Colon (tissue), 2 donors: Measurements from ENCODE around the gene PRKCH.
A peak's percentile ranks its signal among the peaks of the same experiment; 100 is the strongest.
"Not testable (repeated sequence)": the region's sequence is repeated elsewhere in the genome, so short reads cannot be mapped to it uniquely, and the experiment has no call there.

ENCODE experiments used
- FAIRE-seq: peaks from 2 replicates; lab custom pipeline; 2012; peaks lifted over from hg19 to GRCh38; lab: Jason Lieb, UNC
- donor health status: control.
- donor health status: control.

The PRKCH gene

GRCh38 chr14:61460063-61460462, 138.7 kb downstream of the PRKCH start:
- FAIRE-seq = no peak

GRCh38 chr14:61460718-61461611, 139.6 kb downstream of the PRKCH start:
- no peak for FAIRE-seq

- peak; percentile 41 for FAIRE-seq
These were observed 140.5 kb downstream of the PRKCH start for GRCh38 chr14:61461808-61462275.

GRCh38 chr14:61462566-61463193, 141.3 kb downstream of the PRKCH start:
- FAIRE-seq = no peak

GRCh38 chr14:61463664-61464285, 142.4 kb downstream of the PRKCH start:
- FAIRE-seq = no peak

- FAIRE-seq = not testable (repeated sequence)
These were observed 143.4 kb downstream of the PRKCH start for GRCh38 chr14:61464539-61465320.

GRCh38 chr14:61466249-61466904, 145.0 kb downstream of the PRKCH start:
- no peak for FAIRE-seq

GRCh38 chr14:61466905-61467280, 145.5 kb downstream of the PRKCH start:
- FAIRE-seq = no peak

GRCh38 chr14:61467296-61467695, 145.9 kb downstream of the PRKCH start:
- no peak for FAIRE-seq

GRCh38 chr14:61468063-61468825, 146.9 kb downstream of the PRKCH start:
- no peak for FAIRE-seq

GRCh38 chr14:61469781-61470180, 148.4 kb downstream of the PRKCH start:
- FAIRE-seq = no peak

- FAIRE-seq = no peak
These were observed 149.0 kb downstream of the PRKCH start for GRCh38 chr14:61470261-61470960.

- no peak for FAIRE-seq
These were observed 149.5 kb downstream of the PRKCH start for GRCh38 chr14:61470961-61471293.

- FAIRE-seq = no peak
These were observed 150.1 kb downstream of the PRKCH start for GRCh38 chr14:61471297-61472005.

- no peak for FAIRE-seq
These were observed 150.8 kb downstream of the PRKCH start for GRCh38 chr14:61472011-61472672.

GRCh38 chr14:61472801-61473376, 151.5 kb downstream of the PRKCH start:
- no peak for FAIRE-seq

- FAIRE-seq = no peak
These were observed 152.6 kb downstream of the PRKCH start for GRCh38 chr14:61474015-61474414.

- no peak for FAIRE-seq
These were observed 153.3 kb downstream of the PRKCH start for GRCh38 chr14:61474701-61475100.

GRCh38 chr14:61475316-61475715, 153.9 kb downstream of the PRKCH start:
- peak; percentile 5 for FAIRE-seq
